Measurements from ENCODE around the gene PELO. TPM values are rescaled to one million over a fixed set of nuclear protein-coding genes. Genes with fewer than 3 reads are reported as not detected.

PELO gene
- total RNA-seq, 4 donors from 2014 or later = 20.0 to 37.0 (median 23.3) TPM

DNA sequence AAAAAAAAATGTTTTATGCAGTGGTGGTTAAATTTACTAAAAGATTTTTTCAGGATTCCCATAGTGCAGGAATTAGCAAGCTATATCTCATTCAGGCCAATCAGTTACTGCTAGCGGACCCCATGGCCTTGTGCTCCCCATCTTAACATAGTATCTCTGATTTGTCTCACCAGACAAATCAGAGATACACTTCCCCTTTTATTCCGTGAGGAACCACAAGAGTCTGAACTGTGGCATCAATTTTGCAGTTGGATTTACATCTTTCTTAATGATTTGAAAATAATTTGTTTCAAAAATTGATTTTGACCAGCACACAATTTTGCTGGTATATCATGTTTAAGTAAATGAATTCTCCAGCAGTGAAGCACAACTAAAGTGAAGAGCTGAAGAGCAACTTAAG, 17.9 kb downstream of the PELO start:
- intact Hi-C loops (cut with DNase I) = no loop called here
- no peak for DNase-seq
- no peaks in the 10 kb centered on the region for H3K36me3 ChIP-seq
- H3K4me3 ChIP-seq (replicated peaks in 1 of 3) = no peak overlapping the region
- H3K4me1 ChIP-seq = peaks cover 55 to 63% of the 10 kb centered on the region in 2 donors
- no peaks in the 10 kb centered on the region for H3K27me3 ChIP-seq
- WGBS, 2 donors = 79 to 89% methylated on average over 2 of the region's 2 CpGs
- H3K9me3 ChIP-seq = no peaks in the 10 kb centered on the region
- no peak for TF ChIP-seq POLR2A (IDR thresholded peaks at IDR 0.05)
- no peak overlapping the region for H3K27ac ChIP-seq

DNA sequence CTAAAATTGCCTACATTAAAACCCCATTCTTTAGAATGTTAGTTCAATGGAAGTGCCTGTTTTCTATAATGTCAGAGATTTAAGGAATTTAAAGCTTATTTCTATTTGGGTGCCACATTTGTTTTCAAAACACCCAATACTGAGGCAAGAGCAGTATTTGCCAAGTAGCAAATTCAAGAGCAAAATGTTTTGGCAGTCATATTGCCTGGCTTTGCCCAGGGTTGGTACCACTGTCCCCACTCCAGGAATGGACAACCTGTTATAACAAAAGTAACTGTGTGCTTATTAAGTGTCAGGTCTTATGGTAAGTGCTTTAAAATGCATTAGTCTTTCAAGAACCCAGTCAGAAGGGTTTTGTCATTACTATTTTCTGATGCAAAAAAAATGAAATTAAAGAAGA, 19.3 kb downstream of the PELO start:
- H3K4me1 ChIP-seq = peaks cover 49 to 52% of the 10 kb centered on the region in 2 donors
- DNase-seq = peak in 1 of 2 donors; percentile 14
- TF ChIP-seq POLR2A (IDR thresholded peaks at IDR 0.05) (no peak), CTCF (IDR thresholded peaks at IDR 0.05) (no peak)
- H3K9me3 ChIP-seq = no peaks in the 10 kb centered on the region
- intact Hi-C loops (cut with DNase I) = no loop called here
- H3K36me3 ChIP-seq = no peaks in the 10 kb centered on the region
- no peak overlapping the region for H3K27ac ChIP-seq
- H3K4me3 ChIP-seq (replicated peaks in 1 of 3) = no peak overlapping the region
- no peaks in the 10 kb centered on the region for H3K27me3 ChIP-seq

DNA sequence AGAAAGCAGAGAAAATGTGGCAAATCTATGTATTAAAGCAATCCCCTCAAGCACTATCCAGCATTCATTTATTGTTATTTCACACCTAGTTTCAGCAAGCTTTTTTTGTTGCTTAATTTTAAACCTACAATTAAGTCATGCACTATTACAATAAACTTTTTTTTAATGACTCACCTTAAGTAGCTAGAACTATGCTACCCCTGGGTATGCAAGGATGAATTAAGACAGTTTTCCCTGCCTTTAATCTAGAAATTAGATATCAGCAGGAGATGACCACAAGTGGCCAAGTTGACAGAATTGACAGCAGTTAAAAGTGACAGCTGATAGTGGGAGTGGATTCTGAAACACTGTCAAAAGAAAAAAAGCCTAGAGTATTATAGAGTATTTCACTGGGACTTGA, 20.0 kb downstream of the PELO start:
- no peak for TF ChIP-seq POLR2A (IDR thresholded peaks at IDR 0.05)
- no peak for TF ChIP-seq CTCF (IDR thresholded peaks at IDR 0.05)
- intact Hi-C loops (cut with DNase I) = no loop called here
- Histone ChIP-seq H3K9me3 (no peaks in the 10 kb centered on the region), H3K4me1 (peaks cover 42 to 45% of the 10 kb centered on the region in 2 donors), H3K27ac (no peak overlapping the region), H3K27me3 (no peaks in the 10 kb centered on the region), H3K36me3 (no peaks in the 10 kb centered on the region), H3K4me3 (replicated peaks in 1 of 3) (no peak overlapping the region)
- DNase-seq = no peak

DNA sequence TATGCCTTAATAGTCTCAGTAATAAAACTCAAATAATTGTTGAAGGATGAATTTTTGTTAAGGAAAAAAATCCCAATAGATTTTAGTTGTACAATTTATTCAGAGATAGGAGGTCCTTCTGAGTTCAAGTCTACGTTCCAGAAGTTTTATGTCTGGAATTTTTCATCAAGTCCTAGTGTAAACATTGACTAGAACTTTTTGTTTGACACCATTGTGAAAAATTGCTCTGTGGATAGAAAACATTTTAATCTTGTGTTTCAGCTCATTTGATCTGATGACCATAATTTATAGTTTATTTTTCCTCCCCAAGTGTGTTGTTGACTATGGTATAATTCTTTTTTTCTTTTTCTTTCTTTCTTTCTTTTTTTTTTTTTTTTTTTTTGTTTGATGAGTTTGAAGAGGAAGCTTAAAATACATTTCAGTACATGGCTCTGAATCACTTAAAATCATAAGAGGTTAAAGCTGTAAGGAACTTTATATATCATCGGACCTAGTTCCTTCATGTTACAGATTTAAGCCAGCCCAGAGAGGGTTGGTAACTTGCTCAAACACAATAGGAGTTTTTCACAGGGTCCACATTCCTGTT, 20.7 kb downstream of the PELO start:
- Histone ChIP-seq H3K27ac (peak overlapping the region in 1 of 3 donors; percentile 6), H3K9me3 (no peaks in the 10 kb centered on the region), H3K4me3 (replicated peaks in 1 of 3) (no peak overlapping the region), H3K36me3 (no peaks in the 10 kb centered on the region), H3K4me1 (peaks cover 35 to 40% of the 10 kb centered on the region in 2 donors), H3K27me3 (no peaks in the 10 kb centered on the region)
- no peak for TF ChIP-seq CTCF (IDR thresholded peaks at IDR 0.05)
- no peak for TF ChIP-seq POLR2A (IDR thresholded peaks at IDR 0.05)
- intact Hi-C loops (cut with DNase I) = no loop called here
- DNase-seq = no peak
- 70 to 78% methylated on average over 2 of the region's 2 CpGs for WGBS, 2 donors

DNA sequence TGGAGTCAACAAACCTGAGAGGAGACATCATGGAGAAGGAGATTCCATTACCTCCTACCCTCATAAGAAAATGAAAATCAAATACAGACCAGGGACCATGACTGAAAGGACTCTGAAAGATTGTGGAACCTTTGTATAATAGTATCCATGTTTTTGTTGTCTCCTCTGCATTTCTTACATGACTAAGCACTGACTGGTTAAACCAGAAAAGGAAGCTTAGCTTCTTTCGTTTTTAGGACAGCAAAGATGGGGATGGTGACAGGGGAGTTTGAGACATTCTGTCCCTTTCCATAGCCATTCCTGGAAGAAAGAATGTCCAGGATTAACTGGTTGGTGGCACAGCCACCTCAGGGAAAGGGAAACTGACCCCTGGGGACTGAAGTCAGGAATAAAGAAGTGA, 22.2 kb downstream of the PELO start:
- Histone ChIP-seq H3K36me3 (no peaks in the 10 kb centered on the region), H3K4me3 (replicated peaks in 1 of 3) (no peak overlapping the region), H3K4me1 (peaks cover 26 to 34% of the 10 kb centered on the region in 2 donors), H3K27ac (peak overlapping the region in 2 of 3 donors; percentile 36 to 67), H3K9me3 (no peaks in the 10 kb centered on the region), H3K27me3 (no peaks in the 10 kb centered on the region)
- TF ChIP-seq POLR2A (IDR thresholded peaks at IDR 0.05) = no peak
- TF ChIP-seq CTCF (IDR thresholded peaks at IDR 0.05) = no peak
- intact Hi-C loops (cut with DNase I) = no loop called here
- DNase-seq = no peak
- 10 to 29% methylated on average over 1 of the region's 1 CpG for WGBS, 2 donors

Measured in thyroid gland (tissue), 4 donors.